SJCRH30 (cell line): Measurements from ENCODE around the gene GAB2. TPM values are rescaled to one million over a fixed set of nuclear protein-coding genes. Genes with fewer than 3 reads are reported as not detected.

Experiments
- DNase-seq, 2 experiments: peaks; one replicate each; pipeline ENCODE4 v3.0.0-alpha.2; 2015 to 2020
- H3K27ac ChIP-seq: fragments of 250-450 bp; sonication (Bioruptor Pico); 2 replicates; pipeline ENCODE4 v1.5.1; 2020; ENCODE audit warnings: mild to moderate bottlenecking, moderate library complexity
- H3K27me3 ChIP-seq: fragments of 250-450 bp; sonication (Bioruptor Pico); 2 replicates; pipeline ENCODE4 v1.5.1; 2020; ENCODE audit warnings: mild to moderate bottlenecking, moderate library complexity
- H3K36me3 ChIP-seq: fragments of 250-450 bp; sonication (Bioruptor Pico); 2 replicates; pipeline ENCODE4 v1.5.1; 2020; ENCODE audit warnings: mild to moderate bottlenecking, moderate library complexity
- H3K4me1 ChIP-seq: fragments of 250-450 bp; sonication (Bioruptor Pico); 2 replicates; pipeline ENCODE4 v1.5.1; 2020; ENCODE audit warnings: mild to moderate bottlenecking, moderate library complexity
- H3K4me3 ChIP-seq: fragments of 250-450 bp; sonication (Bioruptor Pico); 2 replicates; pipeline ENCODE4 v1.5.1; 2020; ENCODE audit warnings: mild to moderate bottlenecking, moderate library complexity
- H3K9me3 ChIP-seq: fragments of 250-450 bp; sonication (Bioruptor Pico); replicated peaks from 2 replicates; pipeline ENCODE4 v1.5.1; 2020; ENCODE audit warnings: mild to moderate bottlenecking, moderate library complexity
- total RNA-seq: library from RNA; depleted of rRNA; stranded (reverse); fragments of >200 nt; shearing (Covaris generic); gene quantifications from 2 replicates; pipeline ENCODE4 v1.2.3, GENCODE V29; 2014

The GAB2 gene
- total RNA-seq, 1 experiment from 2014 or later = 5.6 TPM

- peaks cover 17% of the 10 kb centered on the region for H3K4me1 ChIP-seq
- no peaks in the 10 kb centered on the region for H3K27me3 ChIP-seq
- H3K9me3 ChIP-seq = peaks cover under 1% of the 10 kb centered on the region; the same call in 1 of the 2 replicates
- no peak for DNase-seq
- H3K27ac ChIP-seq = no peak overlapping the region
- no peaks in the 10 kb centered on the region for H3K36me3 ChIP-seq
- H3K4me3 ChIP-seq = no peak overlapping the region
Measured at GRCh38 chr11:78340530-78340929, 77.1 kb downstream of the GAB2 start.

- H3K4me1 ChIP-seq = peaks cover 17% of the 10 kb centered on the region
- H3K9me3 ChIP-seq = peaks cover 3% of the 10 kb centered on the region; the same call in 1 of the 2 replicates
- H3K27ac ChIP-seq = peak overlapping the region; percentile 68
- no peaks in the 10 kb centered on the region for H3K36me3 ChIP-seq
- 0 out of 2 replicates have a peak overlapping the region, but pooled peaks have one; percentile 4 for H3K4me3 ChIP-seq
- H3K27me3 ChIP-seq = no peaks in the 10 kb centered on the region
- DNase-seq = peak in 1 of 2 experiments; percentile 54
Measured at GRCh38 chr11:78339945-78340344, 77.7 kb downstream of the GAB2 start.

DNA sequence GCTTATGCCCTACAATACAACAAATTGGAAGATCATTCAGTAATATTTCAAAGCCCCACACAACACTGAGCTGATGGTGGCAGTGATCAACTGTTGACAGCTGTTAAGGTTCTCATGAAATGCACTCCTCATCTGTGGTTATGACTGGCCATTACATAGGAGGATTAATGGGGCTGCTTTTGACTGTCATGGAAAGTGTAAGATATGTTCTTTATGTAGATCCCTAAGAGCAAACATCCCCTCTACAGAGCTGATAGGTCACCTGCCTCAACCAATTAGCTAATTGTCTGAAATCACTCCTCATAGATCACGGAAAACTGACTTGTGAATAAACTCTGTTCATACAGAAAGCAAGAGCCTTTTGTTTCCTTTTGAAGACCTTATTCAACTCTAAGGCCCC lies 78.1 kb downstream of the GAB2 start:
- Histone ChIP-seq H3K27ac (peak overlapping the region; percentile 68), H3K36me3 (no peaks in the 10 kb centered on the region), H3K9me3 (peaks cover 3% of the 10 kb centered on the region; the same call in 1 of the 2 replicates), H3K27me3 (no peaks in the 10 kb centered on the region), H3K4me1 (peaks cover 17% of the 10 kb centered on the region), H3K4me3 (0 out of 2 replicates have a peak overlapping the region, but pooled peaks have one; percentile 4)
- DNase-seq = peak; percentile 52 to 80

DNA sequence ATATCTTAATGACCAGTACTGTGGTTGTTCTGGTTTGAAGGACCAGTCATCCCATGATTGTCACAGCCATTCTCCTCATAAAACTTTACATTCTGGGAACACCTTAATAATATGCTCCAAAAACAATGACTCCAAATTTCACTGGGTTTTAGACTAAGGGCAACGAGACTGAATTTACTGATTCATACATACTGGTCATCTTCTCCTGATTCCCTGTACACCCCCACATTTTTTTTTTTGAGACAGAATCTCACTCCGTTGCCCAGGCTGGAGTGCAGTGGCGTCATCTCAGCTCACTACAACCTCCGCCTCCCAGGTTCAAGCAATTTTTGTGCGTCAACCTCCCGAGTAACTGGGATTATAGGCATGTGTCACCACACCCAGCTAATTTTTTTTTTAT lies 78.9 kb downstream of the GAB2 start:
- Histone ChIP-seq H3K36me3 (no peaks in the 10 kb centered on the region), H3K9me3 (peaks cover 3% of the 10 kb centered on the region; the same call in 1 of the 2 replicates), H3K27ac (no peak overlapping the region), H3K4me1 (peaks cover 17% of the 10 kb centered on the region), H3K4me3 (no peak overlapping the region), H3K27me3 (no peaks in the 10 kb centered on the region)
- no peak for DNase-seq

DNA sequence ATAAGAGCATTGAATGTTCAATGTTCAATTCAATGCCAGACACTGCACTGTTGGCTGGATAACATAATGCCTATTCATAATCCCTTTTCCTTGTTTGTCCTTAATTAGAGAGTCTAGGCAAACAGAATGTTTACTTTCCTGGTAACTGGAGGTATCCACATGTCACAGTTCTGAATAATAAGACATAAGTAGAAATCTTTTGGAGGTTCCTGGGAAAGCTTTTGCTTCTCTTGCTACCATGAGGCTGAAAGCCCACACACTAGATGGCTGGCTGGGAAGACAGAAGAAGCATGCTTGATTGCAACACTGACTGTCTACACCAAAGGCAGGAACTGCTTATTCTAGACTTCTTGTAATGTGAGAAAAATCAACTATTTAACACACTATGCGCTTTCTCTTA lies 79.5 kb downstream of the GAB2 start:
- H3K36me3 ChIP-seq = no peaks in the 10 kb centered on the region
- peaks cover 17% of the 10 kb centered on the region for H3K4me1 ChIP-seq
- H3K4me3 ChIP-seq = no peak overlapping the region
- no peak overlapping the region for H3K27ac ChIP-seq
- DNase-seq = no peak
- no peaks in the 10 kb centered on the region for H3K27me3 ChIP-seq
- peaks cover 3% of the 10 kb centered on the region; the same call in 1 of the 2 replicates for H3K9me3 ChIP-seq

- no peaks in the 10 kb centered on the region for H3K27me3 ChIP-seq
- H3K4me1 ChIP-seq = peaks cover 17% of the 10 kb centered on the region
- no peak for DNase-seq
- no peaks in the 10 kb centered on the region for H3K36me3 ChIP-seq
- no peak overlapping the region for H3K4me3 ChIP-seq
- peaks cover 3% of the 10 kb centered on the region; the same call in 1 of the 2 replicates for H3K9me3 ChIP-seq
- no peak overlapping the region for H3K27ac ChIP-seq
Measured at GRCh38 chr11:78337554-78337924, 80.1 kb downstream of the GAB2 start.

- H3K4me3 ChIP-seq = no peak overlapping the region
- H3K9me3 ChIP-seq = peaks cover 3% of the 10 kb centered on the region; the same call in 1 of the 2 replicates
- H3K4me1 ChIP-seq = peaks cover 17% of the 10 kb centered on the region
- H3K36me3 ChIP-seq = no peaks in the 10 kb centered on the region
- no peak for DNase-seq
- no peak overlapping the region for H3K27ac ChIP-seq
- H3K27me3 ChIP-seq = no peaks in the 10 kb centered on the region
Measured at GRCh38 chr11:78336877-78337553, 80.6 kb downstream of the GAB2 start.

GRCh38 chr11:78334109-78334508 lies 83.5 kb downstream of the GAB2 start:
- Histone ChIP-seq H3K27me3 (no peaks in the 10 kb centered on the region), H3K9me3 (peaks cover 3% of the 10 kb centered on the region; the same call in 1 of the 2 replicates), H3K27ac (no peak overlapping the region), H3K4me3 (no peak overlapping the region), H3K4me1 (peaks cover 2% of the 10 kb centered on the region; the same call in 1 of the 2 replicates), H3K36me3 (no peaks in the 10 kb centered on the region)
- no peak for DNase-seq

- no peak overlapping the region for H3K27ac ChIP-seq
- peaks cover 3% of the 10 kb centered on the region; the same call in 1 of the 2 replicates for H3K9me3 ChIP-seq
- no peaks in the 10 kb centered on the region for H3K36me3 ChIP-seq
- no peak for DNase-seq
- H3K4me1 ChIP-seq = no peaks in the 10 kb centered on the region
- H3K4me3 ChIP-seq = no peak overlapping the region
- no peaks in the 10 kb centered on the region for H3K27me3 ChIP-seq
Measured at GRCh38 chr11:78332872-78333271, 84.7 kb downstream of the GAB2 start.

- no peak for DNase-seq
Measured at GRCh38 chr11:78332174-78332866, 85.3 kb downstream of the GAB2 start.

DNA sequence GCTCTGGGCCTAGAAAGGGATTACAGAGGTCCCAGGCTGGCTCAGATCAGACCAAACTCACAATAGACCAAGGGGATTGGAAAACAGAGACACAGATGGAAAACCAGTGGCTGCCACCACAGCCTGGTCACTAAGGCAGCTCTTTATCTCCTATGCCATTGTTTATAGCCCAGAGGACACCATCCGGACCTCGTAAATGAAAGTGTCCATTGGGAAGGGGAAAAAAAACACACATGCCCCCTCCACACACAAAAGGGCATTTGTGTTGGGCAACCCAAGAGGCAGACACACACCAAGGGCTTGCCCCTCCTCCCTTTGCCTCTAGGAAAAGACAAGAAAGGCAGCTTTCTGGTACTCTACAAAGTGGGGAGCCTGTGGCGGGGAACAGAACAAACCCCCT lies 85.9 kb downstream of the GAB2 start:
- H3K4me1 ChIP-seq = no peaks in the 10 kb centered on the region
- H3K27me3 ChIP-seq = no peaks in the 10 kb centered on the region
- H3K9me3 ChIP-seq = peaks cover 3% of the 10 kb centered on the region; the same call in 1 of the 2 replicates
- no peak overlapping the region for H3K27ac ChIP-seq
- H3K4me3 ChIP-seq = no peak overlapping the region
- H3K36me3 ChIP-seq = no peaks in the 10 kb centered on the region
- no peak for DNase-seq

More at GRCh38 chr11:78332174-78332866, 85.3 kb downstream of the GAB2 start:
- no peak overlapping the region for H3K27ac ChIP-seq
- H3K36me3 ChIP-seq = no peaks in the 10 kb centered on the region
- no peaks in the 10 kb centered on the region for H3K27me3 ChIP-seq
- H3K4me3 ChIP-seq = no peak overlapping the region
- H3K4me1 ChIP-seq = no peaks in the 10 kb centered on the region
- peaks cover 3% of the 10 kb centered on the region; the same call in 1 of the 2 replicates for H3K9me3 ChIP-seq

DNA sequence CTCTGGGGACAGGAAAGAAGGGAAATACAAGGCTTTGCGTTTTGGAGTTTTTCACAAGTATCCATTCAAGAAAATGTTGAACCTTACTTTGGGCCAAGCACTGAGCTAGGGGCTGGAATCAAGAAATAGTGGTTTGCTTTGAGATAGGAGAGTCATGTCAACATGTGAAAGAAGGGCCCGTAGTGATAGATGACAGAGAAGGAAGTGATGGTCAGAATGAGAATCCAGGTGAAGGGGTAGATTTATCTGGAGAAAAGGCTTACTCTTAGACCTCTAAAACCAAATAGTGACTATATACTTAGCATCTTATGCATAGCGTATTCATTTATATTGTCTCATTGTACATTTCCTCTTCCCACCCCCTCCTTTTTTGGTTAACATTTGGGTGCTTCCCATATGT lies 87.3 kb downstream of the GAB2 start:
- no peaks in the 10 kb centered on the region for H3K27me3 ChIP-seq
- no peak for DNase-seq
- no peak overlapping the region for H3K27ac ChIP-seq
- no peak overlapping the region for H3K4me3 ChIP-seq
- H3K36me3 ChIP-seq = no peaks in the 10 kb centered on the region
- H3K9me3 ChIP-seq = peaks cover 1% of the 10 kb centered on the region; the same call in 1 of the 2 replicates
- no peaks in the 10 kb centered on the region for H3K4me1 ChIP-seq

GRCh38 chr11:78327945-78328344 lies 89.7 kb downstream of the GAB2 start:
- Histone ChIP-seq H3K27ac (no peak overlapping the region), H3K9me3 (no peaks in the 10 kb centered on the region), H3K4me1 (no peaks in the 10 kb centered on the region), H3K4me3 (no peak overlapping the region), H3K27me3 (no peaks in the 10 kb centered on the region), H3K36me3 (no peaks in the 10 kb centered on the region)
- DNase-seq = no peak

- no peaks in the 10 kb centered on the region for H3K9me3 ChIP-seq
- no peak overlapping the region for H3K27ac ChIP-seq
- DNase-seq = no peak
- no peak overlapping the region for H3K4me3 ChIP-seq
- H3K4me1 ChIP-seq = no peaks in the 10 kb centered on the region
- H3K27me3 ChIP-seq = no peaks in the 10 kb centered on the region
- no peaks in the 10 kb centered on the region for H3K36me3 ChIP-seq
Measured at GRCh38 chr11:78325274-78325781, 92.3 kb downstream of the GAB2 start.

- Histone ChIP-seq H3K27me3 (no peaks in the 10 kb centered on the region), H3K36me3 (no peaks in the 10 kb centered on the region), H3K4me1 (peaks cover 5% of the 10 kb centered on the region; the same call in 1 of the 2 replicates), H3K27ac (no peak overlapping the region), H3K4me3 (no peak overlapping the region), H3K9me3 (no peaks in the 10 kb centered on the region)
- DNase-seq = no peak
Measured at GRCh38 chr11:78323363-78323762, 94.3 kb downstream of the GAB2 start.
